Osteocyte (in vitro differentiated cells): Measurements from ENCODE around the gene CXCL17. TPM values are rescaled to one million over a fixed set of nuclear protein-coding genes. Genes with fewer than 3 reads are reported as not detected.

ENCODE experiments used
- DNase-seq: peaks from one replicate; pipeline ENCODE4 v3.0.0; 2021; ENCODE audit warnings: mixed read lengths; ENCODE audit not compliant: unreplicated experiment; ENCODE audit errors: extremely low spot score
- H3K27ac Mint-ChIP-seq: one replicate; pipeline ENCODE4 v1.8.0; 2021; ENCODE audit warnings: mild to moderate bottlenecking, mixed read lengths; ENCODE audit not compliant: unreplicated experiment
- H3K27me3 Mint-ChIP-seq: one replicate; pipeline ENCODE4 v1.8.0; 2021; ENCODE audit warnings: mixed read lengths; ENCODE audit not compliant: unreplicated experiment
- H3K36me3 Mint-ChIP-seq: one replicate; pipeline ENCODE4 v1.8.0; 2021; ENCODE audit warnings: mixed read lengths; ENCODE audit not compliant: unreplicated experiment
- H3K4me1 Mint-ChIP-seq: one replicate; pipeline ENCODE4 v1.8.0; 2021; ENCODE audit warnings: mixed read lengths; ENCODE audit not compliant: unreplicated experiment
- H3K4me3 Mint-ChIP-seq: one replicate; pipeline ENCODE4 v1.8.0; 2021; ENCODE audit warnings: mild to moderate bottlenecking, moderate library complexity, mixed read lengths; ENCODE audit not compliant: unreplicated experiment
- H3K9me3 Mint-ChIP-seq: one replicate; pipeline ENCODE4 v1.8.0; 2021; ENCODE audit warnings: mixed read lengths; ENCODE audit not compliant: unreplicated experiment
- total RNA-seq: library from RNA; stranded (reverse); gene quantifications from 2 replicates; pipeline ENCODE4 v1.2.1, GENCODE V29; 2021
- TF ChIP-seq, protein P1 (sequence below): fragments of 200-600 bp; sonication (generic); IDR thresholded peaks from 2 replicates; pipeline ENCODE4 v1.5.0; 2021; ENCODE audit warnings: antibody characterized with exemption, mild to moderate bottlenecking, moderate library complexity

Gene CXCL17
- total RNA-seq, 1 donor from 2014 or later = not detected

- H3K36me3 Mint-ChIP-seq = no peaks in the 10 kb centered on the region
- H3K27me3 Mint-ChIP-seq = peaks cover 5% of the 10 kb centered on the region
- H3K4me1 Mint-ChIP-seq = peaks cover under 1% of the 10 kb centered on the region
- TF ChIP-seq, protein P1, sequence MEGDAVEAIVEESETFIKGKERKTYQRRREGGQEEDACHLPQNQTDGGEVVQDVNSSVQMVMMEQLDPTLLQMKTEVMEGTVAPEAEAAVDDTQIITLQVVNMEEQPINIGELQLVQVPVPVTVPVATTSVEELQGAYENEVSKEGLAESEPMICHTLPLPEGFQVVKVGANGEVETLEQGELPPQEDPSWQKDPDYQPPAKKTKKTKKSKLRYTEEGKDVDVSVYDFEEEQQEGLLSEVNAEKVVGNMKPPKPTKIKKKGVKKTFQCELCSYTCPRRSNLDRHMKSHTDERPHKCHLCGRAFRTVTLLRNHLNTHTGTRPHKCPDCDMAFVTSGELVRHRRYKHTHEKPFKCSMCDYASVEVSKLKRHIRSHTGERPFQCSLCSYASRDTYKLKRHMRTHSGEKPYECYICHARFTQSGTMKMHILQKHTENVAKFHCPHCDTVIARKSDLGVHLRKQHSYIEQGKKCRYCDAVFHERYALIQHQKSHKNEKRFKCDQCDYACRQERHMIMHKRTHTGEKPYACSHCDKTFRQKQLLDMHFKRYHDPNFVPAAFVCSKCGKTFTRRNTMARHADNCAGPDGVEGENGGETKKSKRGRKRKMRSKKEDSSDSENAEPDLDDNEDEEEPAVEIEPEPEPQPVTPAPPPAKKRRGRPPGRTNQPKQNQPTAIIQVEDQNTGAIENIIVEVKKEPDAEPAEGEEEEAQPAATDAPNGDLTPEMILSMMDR = no peak
- H3K27ac Mint-ChIP-seq = no peak overlapping the region
- no peaks in the 10 kb centered on the region for H3K9me3 Mint-ChIP-seq
- no peak for DNase-seq
- H3K4me3 Mint-ChIP-seq = no peak overlapping the region
Measured at GRCh38 chr19:42475366-42475765, 32.6 kb upstream of the CXCL17 start.

DNA sequence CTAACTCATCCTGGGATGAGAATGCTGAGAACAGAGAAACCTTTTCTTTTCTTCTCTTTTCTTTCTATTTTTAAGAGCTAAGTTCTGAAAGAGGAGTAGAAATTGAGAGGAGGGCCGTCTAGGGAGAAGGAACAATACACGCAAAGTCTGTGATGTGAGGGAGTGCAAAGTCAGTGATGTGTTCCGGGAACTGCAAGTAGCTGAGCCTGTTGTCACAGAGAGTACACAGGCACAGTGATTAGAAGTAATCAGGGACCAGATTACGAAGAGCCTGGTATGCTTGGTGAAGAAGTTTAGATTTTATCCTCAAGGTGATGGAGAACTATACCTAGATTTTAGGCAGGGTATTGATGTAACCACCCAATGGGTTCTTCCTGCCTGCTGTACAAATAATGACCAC lies 32.0 kb upstream of the CXCL17 start:
- DNase-seq = no peak
- H3K4me1 Mint-ChIP-seq = peaks cover under 1% of the 10 kb centered on the region

GRCh38 chr19:42473686-42474085 lies 30.9 kb upstream of the CXCL17 start:
- Mint-ChIP-seq H3K36me3 (no peaks in the 10 kb centered on the region), H3K27ac (no peak overlapping the region), H3K4me3 (no peak overlapping the region), H3K27me3 (peaks cover 5% of the 10 kb centered on the region), H3K9me3 (no peaks in the 10 kb centered on the region), H3K4me1 (peaks cover 2% of the 10 kb centered on the region)
- DNase-seq = no peak
- TF ChIP-seq, protein P1 = no peak

More for the DNA sequence above, 32.0 kb upstream of the CXCL17 start:
- no peak overlapping the region for H3K27ac Mint-ChIP-seq
- peaks cover 5% of the 10 kb centered on the region for H3K27me3 Mint-ChIP-seq
- H3K9me3 Mint-ChIP-seq = no peaks in the 10 kb centered on the region
- H3K4me3 Mint-ChIP-seq = no peak overlapping the region
- H3K36me3 Mint-ChIP-seq = no peaks in the 10 kb centered on the region
- TF ChIP-seq, protein P1 = no peak

- TF ChIP-seq, protein P1 = no peak
- Mint-ChIP-seq H3K9me3 (no peaks in the 10 kb centered on the region), H3K4me3 (no peak overlapping the region), H3K4me1 (peaks cover 9% of the 10 kb centered on the region), H3K27ac (no peak overlapping the region), H3K36me3 (no peaks in the 10 kb centered on the region), H3K27me3 (peaks cover 5% of the 10 kb centered on the region)
- DNase-seq = no peak
Measured at GRCh38 chr19:42472402-42473147, 29.8 kb upstream of the CXCL17 start.

GRCh38 chr19:42471554-42472249 lies 29.0 kb upstream of the CXCL17 start:
- TF ChIP-seq, protein P1 = no peak
- peaks cover 18% of the 10 kb centered on the region for H3K4me1 Mint-ChIP-seq
- H3K27me3 Mint-ChIP-seq = peaks cover 5% of the 10 kb centered on the region
- no peaks in the 10 kb centered on the region for H3K9me3 Mint-ChIP-seq
- no peak overlapping the region for H3K27ac Mint-ChIP-seq
- no peak overlapping the region for H3K4me3 Mint-ChIP-seq
- H3K36me3 Mint-ChIP-seq = no peaks in the 10 kb centered on the region
- no peak for DNase-seq
